Esophagus muscularis mucosa (tissue), 4 donors: ENCODE results near the gene EOLA2. TPM values are rescaled to one million over a fixed set of nuclear protein-coding genes. Genes with fewer than 3 reads are reported as not detected.
"Not testable (repeated sequence)": the region's sequence is repeated elsewhere in the genome, so short reads cannot be mapped to it uniquely, and the experiment has no call there.

Experiments used
- DNase-seq: peaks from one replicate; pipeline ENCODE4 v3.0.0-alpha.2; 2017; ENCODE audit errors: extremely low spot score
- H3K27ac ChIP-seq, 4 donors: fragments of 200-600 bp; sonication (generic); replicated peaks in 1 of 4; 1 replicate in 3 of 4; 2 replicates in 1 of 4; pipeline ENCODE4 v1.5.1; 2016 to 2019; ENCODE audit warnings: mild to moderate bottlenecking in 1 of 4
- H3K27me3 ChIP-seq, 4 donors: fragments of 200-600 bp; sonication (generic); one replicate each; pipeline versions ENCODE4 v1.5.1 to v1.6.0; 2016 to 2019
- H3K36me3 ChIP-seq, 4 donors: fragments of 200-600 bp; sonication (generic); one replicate each; pipeline ENCODE4 v1.5.1; 2016 to 2019
- H3K4me1 ChIP-seq, 4 donors: fragments of 200-600 bp; sonication (generic); one replicate each; pipeline ENCODE4 v1.5.1; 2016 to 2019
- H3K4me3 ChIP-seq, 4 donors: fragments of 200-600 bp; sonication (generic); 1 replicate in 2 of 4; 2 replicates in 2 of 4; pipeline ENCODE4 v1.5.1; 2016 to 2019; ENCODE audit warnings: mild to moderate bottlenecking in 4 of 4, moderate library complexity in 1 of 4
- H3K9me3 ChIP-seq, 4 donors: fragments of 200-600 bp; sonication (generic); 1 replicate in 3 of 4; 2 replicates in 1 of 4; pipeline ENCODE4 v1.5.1; 2016 to 2019
- CTCF ChIP-seq, 3 experiments: fragments of 200-600 bp in 2 of 3; fragments of 450-650 bp in 1 of 3; sonication (generic) in 2 of 3; IDR thresholded peaks; one replicate each; pipeline ENCODE4 v1.5.1; 2017 to 2019; ENCODE audit warnings: antibody characterized with exemption in 3 of 3, mild to moderate bottlenecking in 2 of 3, moderate library complexity in 1 of 3
- EP300 ChIP-seq: sonication (generic); formaldehyde crosslinking; IDR thresholded peaks from one replicate; pipeline ENCODE4 v1.6.1; 2017; ENCODE audit warnings: antibody characterized with exemption
- POLR2A ChIP-seq: fragments of 450-650 bp; IDR thresholded peaks from one replicate; pipeline ENCODE4 v1.6.1; 2017; ENCODE audit warnings: antibody characterized with exemption, moderate library complexity, mild to moderate bottlenecking, low read depth
- POLR2AphosphoS5 ChIP-seq, 2 donors: sonication (generic); formaldehyde crosslinking; IDR thresholded peaks; one replicate each; pipeline ENCODE4 v1.6.1; 2017; ENCODE audit warnings: antibody characterized with exemption in 2 of 2
- WGBS: methylation state at CpG from one replicate; pipeline ENCODE4 v1.1.5; 2018; 5-methylcytosine and 5-hydroxymethylcytosine counted together
- intact Hi-C: fragments of 100-400 bp; cut with DNase I; formaldehyde crosslinking; loops from one replicate; pipeline ENCODE4 v1.15.1; 2023
- total RNA-seq, 4 donors: library from RNA; depleted of rRNA; stranded (reverse); fragments of >200 nt; gene quantifications; one replicate each; pipeline versions ENCODE4 v1.1.0 to v1.2.1, GENCODE V29; 2016

The EOLA2 gene
- total RNA-seq, 4 donors from 2014 or later, result 15.4 to 24.0 (median 21.5) TPM

- Histone ChIP-seq H3K27me3 (no peaks in the 10 kb centered on the region), H3K27ac (no peak overlapping the region), H3K9me3 (no peaks in the 10 kb centered on the region), H3K4me3 (no peak overlapping the region), H3K4me1 (peaks cover 0 to 4% (median 0%) of the 10 kb centered on the region in 4 donors), H3K36me3 (peaks cover 0 to 37% (median 3%) of the 10 kb centered on the region in 4 donors)
- TF ChIP-seq POLR2A (no peak), EP300 (no peak), POLR2AphosphoS5 (IDR thresholded peaks at IDR 0.05) (no peak), CTCF (IDR thresholded peaks at IDR 0.05) (no peak)
- intact Hi-C loops, result no loop called here
- 56% methylated on average over 3 of the region's 3 CpGs for WGBS
- DNase-seq, result no peak
Observed at GRCh38 chrX:149948016-149948415, 9.7 kb upstream of the EOLA2 start.

- H3K27me3 ChIP-seq, H3K4me3 ChIP-seq, intact Hi-C loops, H3K4me1 ChIP-seq, DNase-seq, H3K9me3 ChIP-seq, H3K27ac ChIP-seq: not testable (repeated sequence)
- peaks cover 0 to 37% (median 3%) of the 10 kb centered on the region in 4 donors for H3K36me3 ChIP-seq
- WGBS, result no CpG with 5 or more reads among the region's 3 CpGs
Observed at GRCh38 chrX:149946932-149947331, 8.6 kb upstream of the EOLA2 start.

GRCh38 chrX:149945820-149946219 is 7.5 kb upstream of the EOLA2 start:
- H3K4me1 ChIP-seq, DNase-seq, intact Hi-C loops, H3K27ac ChIP-seq, H3K4me3 ChIP-seq, H3K9me3 ChIP-seq, H3K27me3 ChIP-seq: not testable (repeated sequence)
- WGBS, result 72% methylated on average over 6 of the region's 9 CpGs
- peaks cover 0 to 37% (median 3%) of the 10 kb centered on the region in 4 donors for H3K36me3 ChIP-seq

- H3K9me3 ChIP-seq, H3K27me3 ChIP-seq, H3K27ac ChIP-seq, DNase-seq, H3K4me1 ChIP-seq, H3K4me3 ChIP-seq, intact Hi-C loops: not testable (repeated sequence)
- 83% methylated on average over 11 of the region's 11 CpGs for WGBS
- H3K36me3 ChIP-seq, result peaks cover 0 to 37% (median 3%) of the 10 kb centered on the region in 4 donors
Observed at GRCh38 chrX:149945087-149945670, 6.9 kb upstream of the EOLA2 start.

- peak overlapping the region; percentile 16 to 72 (median 35) for H3K4me3 ChIP-seq
Observed at GRCh38 chrX:149940674-149941024, 2.4 kb upstream of the EOLA2 start.

GRCh38 chrX:149939905-149940673 is 1.8 kb upstream of the EOLA2 start:
- Histone ChIP-seq H3K9me3 (no peaks in the 10 kb centered on the region), H3K27me3 (no peaks in the 10 kb centered on the region), H3K36me3 (peaks cover 0 to 6% (median 2%) of the 10 kb centered on the region in 4 donors), H3K27ac (peak overlapping the region; percentile 91 to 94 (median 92)), H3K4me1 (peaks cover 6 to 10% (median 8%) of the 10 kb centered on the region in 4 donors), H3K4me3 (peak overlapping the region; percentile 67 to 80 (median 73))
- intact Hi-C loops, result no loop called here
- peak; percentile 98 for DNase-seq
- 46% methylated on average over 27 of the region's 27 CpGs for WGBS
- TF ChIP-seq EP300 (no peak), POLR2A (no peak), POLR2AphosphoS5 (IDR thresholded peaks at IDR 0.05) (peak; percentile 59 to 66)

More at GRCh38 chrX:149940674-149941024, 2.4 kb upstream of the EOLA2 start:
- peak; percentile 34 to 65 (median 54) for TF ChIP-seq CTCF (IDR thresholded peaks at IDR 0.05)
- H3K4me1 ChIP-seq, H3K36me3 ChIP-seq, H3K9me3 ChIP-seq, intact Hi-C loops, DNase-seq, H3K27me3 ChIP-seq: not testable (repeated sequence)
- 20% methylated on average over 10 of the region's 11 CpGs for WGBS
- H3K27ac ChIP-seq, result peak overlapping the region; percentile 57 to 94 (median 78)

- Histone ChIP-seq H3K4me3 (peak overlapping the region; percentile 67 to 80 (median 73)), H3K4me1 (peaks cover 6 to 10% (median 8%) of the 10 kb centered on the region in 4 donors), H3K27ac (peak overlapping the region; percentile 91 to 94 (median 92)), H3K36me3 (peaks cover 0 to 6% (median 2%) of the 10 kb centered on the region in 4 donors), H3K9me3 (no peaks in the 10 kb centered on the region), H3K27me3 (no peaks in the 10 kb centered on the region)
- intact Hi-C loops, result no loop called here
- TF ChIP-seq POLR2AphosphoS5 (IDR thresholded peaks at IDR 0.05) (no peak), EP300 (no peak), POLR2A (no peak), CTCF (IDR thresholded peaks at IDR 0.05) (no peak)
- no peak for DNase-seq
- 60% methylated on average over 17 of the region's 17 CpGs for WGBS
Observed at GRCh38 chrX:149939655-149939904, 1.3 kb upstream of the EOLA2 start.
